ENCODE data around the gene TCEA2. TPM values are rescaled to one million over a fixed set of nuclear protein-coding genes. Genes with fewer than 3 reads are reported as not detected.

TCEA2 gene
- total RNA-seq, 8 experiments from 2014 or later, result 22.4 to 70.3 (median 37.1) TPM

GRCh38 chr20:64030371-64031134 is 32.4 kb upstream of the TCEA2 start:
- H3K27ac ChIP-seq, result no peak overlapping the region
- 70 to 100% (median 95%) methylated on average over 1 to 5 of the region's 20 CpGs; no CpG with 5 or more reads in 5 of the 10 experiments for WGBS, 10 experiments
- peaks cover 1 to 3% of the 10 kb centered on the region in 2 donors for H3K4me1 ChIP-seq (replicated peaks in 1 of 2)
- ATAC-seq (replicated peaks in 6 of 8), result no peak
- H3K4me3 ChIP-seq, result no peak overlapping the region
- in situ Hi-C loops (cut with MboI; ENCODE audit: low pct_unique_long_range_greater_than_20kb in 2 of 9, low sequenced_read_pairs in 9 of 9, unreplicated experiment in 9 of 9), result no loop called here

- 80 to 100% (median 93%) methylated on average over 1 to 14 of the region's 19 CpGs; no CpG with 5 or more reads in 2 of the 10 experiments for WGBS, 10 experiments
- in situ Hi-C loops (cut with MboI; ENCODE audit: low pct_unique_long_range_greater_than_20kb in 2 of 9, low sequenced_read_pairs in 9 of 9, unreplicated experiment in 9 of 9), result no loop called here
- H3K4me1 ChIP-seq (replicated peaks in 1 of 2), result peaks cover 15 to 16% of the 10 kb centered on the region in 2 donors
Observed at GRCh38 chr20:64031822-64032314, 31.1 kb upstream of the TCEA2 start.

GRCh38 chr20:64032706-64033624 is 30.0 kb upstream of the TCEA2 start:
- 74 to 100% (median 94%) methylated on average over 2 to 8 of the region's 31 CpGs; no CpG with 5 or more reads in 6 of the 10 experiments for WGBS, 10 experiments
- H3K4me1 ChIP-seq (replicated peaks in 1 of 2), result peaks cover 21 to 22% of the 10 kb centered on the region in 2 donors
- no peak for ATAC-seq (replicated peaks in 6 of 8)

More at GRCh38 chr20:64031822-64032314, 31.1 kb upstream of the TCEA2 start:
- H3K4me3 ChIP-seq, result no peak overlapping the region
- H3K27ac ChIP-seq, result no peak overlapping the region
- no peak for ATAC-seq (replicated peaks in 6 of 8)

GRCh38 chr20:64033981-64034493 is 29.0 kb upstream of the TCEA2 start:
- H3K27ac ChIP-seq, result no peak overlapping the region
- H3K4me3 ChIP-seq, result no peak overlapping the region
- in situ Hi-C loops (cut with MboI; ENCODE audit: low pct_unique_long_range_greater_than_20kb in 2 of 9, low sequenced_read_pairs in 9 of 9, unreplicated experiment in 9 of 9), result no loop called here
- ATAC-seq (replicated peaks in 6 of 8), result peak in 2 of 8 experiments; percentile 69 to 77
- H3K4me1 ChIP-seq (replicated peaks in 1 of 2), result peaks cover 22 to 23% of the 10 kb centered on the region in 2 donors
- 10% methylated on average over 2 of the region's 11 CpGs; no CpG with 5 or more reads in 9 of the 10 experiments for WGBS, 10 experiments

More at GRCh38 chr20:64032706-64033624, 30.0 kb upstream of the TCEA2 start:
- no peak overlapping the region for H3K27ac ChIP-seq
- H3K4me3 ChIP-seq, result no peak overlapping the region
- in situ Hi-C loops (cut with MboI; ENCODE audit: low pct_unique_long_range_greater_than_20kb in 2 of 9, low sequenced_read_pairs in 9 of 9, unreplicated experiment in 9 of 9), result no loop called here

- Histone ChIP-seq H3K4me3 (no peak overlapping the region), H3K27ac (no peak overlapping the region), H3K4me1 (replicated peaks in 1 of 2) (peaks cover 22 to 23% of the 10 kb centered on the region in 2 donors)
- WGBS, 10 experiments, result 67 to 100% (median 91%) methylated on average over 1 to 6 of the region's 17 CpGs; no CpG with 5 or more reads in 2 of the 10 experiments
- no peak for ATAC-seq (replicated peaks in 6 of 8)
- in situ Hi-C loops (cut with MboI; ENCODE audit: low pct_unique_long_range_greater_than_20kb in 2 of 9, low sequenced_read_pairs in 9 of 9, unreplicated experiment in 9 of 9), result no loop called here
Observed at GRCh38 chr20:64035066-64035932, 27.7 kb upstream of the TCEA2 start.

GRCh38 chr20:64035933-64036345 is 27.1 kb upstream of the TCEA2 start, which contains the start of gene C20orf204:
Gene C20orf204 (plus strand): TSS chr20:64036182. CDS start chr20:64036324, 142 bp downstream.
- Histone ChIP-seq H3K4me3 (no peak within 1 kb of the TSS), H3K4me1 (replicated peaks in 1 of 2) (peaks cover 22 to 23% of the 10 kb centered on the region in 2 donors), H3K27ac (no peak within 1 kb of the TSS)
- in situ Hi-C loops (cut with MboI; ENCODE audit: low pct_unique_long_range_greater_than_20kb in 2 of 9, low sequenced_read_pairs in 9 of 9, unreplicated experiment in 9 of 9), result no loop called here
- 73% methylated on average over 5 of the region's 10 CpGs; no CpG with 5 or more reads in 9 of the 10 experiments for WGBS, 10 experiments
- peak in 1 of 8 experiments; percentile 7 for ATAC-seq (replicated peaks in 6 of 8)

GRCh38 chr20:64036346-64037198 is 26.4 kb upstream of the TCEA2 start:
- ATAC-seq (replicated peaks in 6 of 8), result no peak
- Histone ChIP-seq H3K27ac (no peak overlapping the region), H3K4me1 (replicated peaks in 1 of 2) (peaks cover 22 to 23% of the 10 kb centered on the region in 2 donors), H3K4me3 (no peak overlapping the region)
- 50 to 72% (median 65%) methylated on average over 1 to 2 of the region's 17 CpGs; no CpG with 5 or more reads in 6 of the 10 experiments for WGBS, 10 experiments
- in situ Hi-C loops (cut with MboI; ENCODE audit: low pct_unique_long_range_greater_than_20kb in 2 of 9, low sequenced_read_pairs in 9 of 9, unreplicated experiment in 9 of 9), result no loop called here

- Histone ChIP-seq H3K4me3 (no peak overlapping the region), H3K4me1 (replicated peaks in 1 of 2) (peaks cover 22 to 24% of the 10 kb centered on the region in 2 donors), H3K27ac (no peak overlapping the region)
- ATAC-seq (replicated peaks in 6 of 8), result no peak
- in situ Hi-C loops (cut with MboI; ENCODE audit: low pct_unique_long_range_greater_than_20kb in 2 of 9, low sequenced_read_pairs in 9 of 9, unreplicated experiment in 9 of 9), result no loop called here
- WGBS, 10 experiments, result no CpG with 5 or more reads among the region's 3 CpGs
Observed at GRCh38 chr20:64037199-64037497, 25.9 kb upstream of the TCEA2 start.

- WGBS, 10 experiments, result 30% methylated on average over 8 of the region's 36 CpGs; no CpG with 5 or more reads in 9 of the 10 experiments
Observed at GRCh38 chr20:64037498-64038213, 25.3 kb upstream of the TCEA2 start.

GRCh38 chr20:64038224-64038564 is 24.8 kb upstream of the TCEA2 start:
- peak overlapping the region in 1 of 2 donors; percentile 0 for H3K27ac ChIP-seq
- WGBS, 10 experiments, result no CpG with 5 or more reads among the region's 30 CpGs
- peak in 7 of 8 experiments; percentile 2 to 25 (median 20) for ATAC-seq (replicated peaks in 6 of 8)
- peaks cover 22 to 27% of the 10 kb centered on the region in 2 donors for H3K4me1 ChIP-seq (replicated peaks in 1 of 2)
- in situ Hi-C loops (cut with MboI; ENCODE audit: low pct_unique_long_range_greater_than_20kb in 2 of 9, low sequenced_read_pairs in 9 of 9, unreplicated experiment in 9 of 9), result no loop called here
- peak overlapping the region in 4 of 5 donors; percentile 19 to 35 (median 24) for H3K4me3 ChIP-seq

More at GRCh38 chr20:64037498-64038213, 25.3 kb upstream of the TCEA2 start:
- peak in 5 of 8 experiments; percentile 2 to 28 (median 13) for ATAC-seq (replicated peaks in 6 of 8)
- peak overlapping the region in 1 of 2 donors; percentile 0 for H3K27ac ChIP-seq
- H3K4me3 ChIP-seq, result peak overlapping the region in 3 of 5 donors; percentile 19 to 35 (median 26)
- in situ Hi-C loops (cut with MboI; ENCODE audit: low pct_unique_long_range_greater_than_20kb in 2 of 9, low sequenced_read_pairs in 9 of 9, unreplicated experiment in 9 of 9), result no loop called here
- peaks cover 22 to 27% of the 10 kb centered on the region in 2 donors for H3K4me1 ChIP-seq (replicated peaks in 1 of 2)
